HCT116 (cell line): Measurements from ENCODE around the gene MADD. TPM values are rescaled to one million over a fixed set of nuclear protein-coding genes. Genes with fewer than 3 reads are reported as not detected.

Experiments
- ATAC-seq: fragments of 200-7000 bp; cut with Tn5 transposase; 2 replicates; pipeline ENCODE4 v1.9.1; 2020; ENCODE audit warnings: mild to moderate bottlenecking, moderate library complexity
- BruUV-seq: library from RNA; stranded (reverse); fragments of 400-500 nt; replicated peaks from 2 replicates; lab custom pipeline; 2021; lab: Mats Ljungman, UMichigan
- CTCF ChIA-PET: fragments of 300-600 bp; sonication (Branson Sonifier 250); formaldehyde crosslinking; loops from one replicate; lab custom pipeline; 2021; ENCODE audit warnings: antibody characterized with exemption; lab: Charles Lee
- POLR2A ChIA-PET: fragments of 300-600, 350-600 bp; sonication (Branson Sonifier 250); formaldehyde crosslinking; loops from one replicate; lab custom pipeline; 2021; ENCODE audit warnings: antibody characterized with exemption; lab: Charles Lee
- RAD21 ChIA-PET, 2 experiments: fragments of 300-600 bp; sonication (Branson Sonifier 250); formaldehyde crosslinking; loops; one replicate each; lab custom pipeline; 2023; ENCODE audit warnings: low total read pairs in 2 of 2; ENCODE audit not compliant: uncharacterized antibody in 2 of 2, unreplicated experiment in 2 of 2, low non-redundant PET in 1 of 2; lab: Charles Lee
- DNase-seq: peaks from one replicate; pipeline ENCODE4 v3.0.0-alpha.2; 2010; ENCODE audit warnings: low read depth, low spot score
- H2AFZ ChIP-seq: fragments of 200-600 bp; shearing (Covaris generic), sonication (generic); 2 replicates; pipeline ENCODE4 v1.6.1; 2017; ENCODE audit warnings: low read depth, mixed run types, mixed read lengths, antibody characterized with exemption, low read length; ENCODE audit not compliant: poor library complexity, severe bottlenecking
- H3K27ac ChIP-seq: 2 replicates; pipeline ENCODE4 v1.5.1; 2012; ENCODE audit warnings: low read depth, low read length
- H3K27me3 ChIP-seq: fragments of 200-600 bp; sonication (generic); 2 replicates; pipeline ENCODE4 v1.6.1; 2016; ENCODE audit warnings: mixed run types, low read length, mixed read lengths; ENCODE audit not compliant: insufficient read depth
- H3K36me3 ChIP-seq, 2 experiments: fragments of 200-500 bp in 1 of 2; fragments of 200-600 bp in 1 of 2; sonication (Bioruptor generic) in 1 of 2; sonication (generic) in 1 of 2; 2 replicates each; pipeline versions ENCODE4 v1.5.1 to v1.6.1; 2014 to 2016; ENCODE audit warnings: low read length in 2 of 2, inconsistent platforms in 1 of 2, mixed read lengths in 1 of 2, mixed run types in 1 of 2; ENCODE audit not compliant: insufficient read depth in 2 of 2, control insufficient read depth in 1 of 2
- H3K4me1 ChIP-seq, 2 experiments: fragments of 200-600 bp in 1 of 2; sonication (generic) in 1 of 2; 2 replicates each; pipeline versions ENCODE4 v1.5.1 to v1.6.1; 2012 to 2017; ENCODE audit warnings: low read length in 2 of 2, inconsistent platforms in 1 of 2, mild to moderate bottlenecking in 1 of 2, mixed read lengths in 1 of 2, mixed run types in 1 of 2, moderate library complexity in 1 of 2; ENCODE audit not compliant: insufficient read depth in 2 of 2, control insufficient read depth in 1 of 2
- H3K4me2 ChIP-seq: fragments of 200-600 bp; sonication (generic); 2 replicates; pipeline ENCODE4 v1.6.1; 2017; ENCODE audit warnings: mixed run types, low read length, mixed read lengths
- H3K4me3 ChIP-seq, 2 experiments: fragments of 200-600 bp in 1 of 2; sonication (generic) in 1 of 2; replicated peaks in 1 of 2; 2 replicates each; pipeline ENCODE4 v1.5.1; 2011 to 2016; ENCODE audit warnings: low read length in 2 of 2, control low read depth in 1 of 2, low read depth in 1 of 2, mild to moderate bottlenecking in 1 of 2, mixed read lengths in 1 of 2, mixed run types in 1 of 2
- H3K79me2 ChIP-seq: fragments of 200-600 bp; sonication (generic); 2 replicates; pipeline ENCODE4 v1.6.1; 2017; ENCODE audit warnings: mild to moderate bottlenecking, mixed run types, low read length, moderate library complexity, mixed read lengths; ENCODE audit not compliant: insufficient read depth
- H3K9ac ChIP-seq: fragments of 200-600 bp; sonication (generic); 2 replicates; pipeline ENCODE4 v1.6.1; 2016; ENCODE audit warnings: low read length, mixed read lengths
- H3K9me2 ChIP-seq: fragments of 200-600 bp; sonication (generic), shearing (Covaris generic); 2 replicates; pipeline ENCODE4 v1.6.1; 2017; ENCODE audit warnings: mixed run types, mild to moderate bottlenecking, moderate library complexity; ENCODE audit not compliant: insufficient read depth
- H3K9me3 ChIP-seq, 2 experiments: fragments of 200-500 bp in 1 of 2; fragments of 200-600 bp in 1 of 2; sonication (Bioruptor generic) in 1 of 2; sonication (generic) in 1 of 2; 2 replicates each; pipeline ENCODE4 v1.6.1; 2014 to 2017; ENCODE audit warnings: low read length in 2 of 2, mixed read lengths in 2 of 2, inconsistent platforms in 1 of 2, low read depth in 1 of 2, mild to moderate bottlenecking in 1 of 2, mixed run types in 1 of 2, moderate library complexity in 1 of 2; ENCODE audit not compliant: control insufficient read depth in 1 of 2, insufficient read depth in 1 of 2
- H4K20me1 ChIP-seq: fragments of 200-600 bp; sonication (generic), shearing (Covaris generic); 2 replicates; pipeline ENCODE4 v1.6.1; 2017; ENCODE audit warnings: mixed run types, mild to moderate bottlenecking, moderate library complexity; ENCODE audit not compliant: insufficient read depth
- CBX3 ChIP-seq: IDR thresholded peaks from 2 replicates; pipeline ENCODE4 v1.6.1; 2012; ENCODE audit warnings: low read depth
- ELF1 ChIP-seq: IDR thresholded peaks from 2 replicates; pipeline ENCODE4 v1.6.1; 2012; ENCODE audit warnings: low read depth, borderline replicate concordance
- EZH2 ChIP-seq: fragments of 200-600 bp; sonication (generic); IDR thresholded peaks from 2 replicates; pipeline ENCODE4 v1.6.1; 2017; ENCODE audit warnings: antibody characterized with exemption, mixed run types
- FOSL1 ChIP-seq: IDR thresholded peaks from 2 replicates; pipeline ENCODE4 v1.6.1; 2012; ENCODE audit warnings: low read depth
- RAD21 ChIP-seq: IDR thresholded peaks from 2 replicates; pipeline ENCODE4 v1.6.1; 2012; ENCODE audit warnings: low read depth, mild to moderate bottlenecking
- ZFX ChIP-seq: fragments of 450-650 bp; IDR thresholded peaks from 2 replicates; pipeline ENCODE4 v1.6.1; 2017
- intact Hi-C: fragments of 100-400 bp; cut with micrococcal nuclease; formaldehyde crosslinking; loops from 2 replicates; pipeline ENCODE4 v1.10.0; 2022
- total RNA-seq: library from RNA; stranded (reverse); gene quantifications from one replicate; pipeline ENCODE4 v1.2.1, GENCODE V29; 2021; ENCODE audit not compliant: unreplicated experiment
- TF ChIP-seq, protein P1 (sequence below): IDR thresholded peaks from 2 replicates; pipeline ENCODE4 v1.6.1; 2012
- TF ChIP-seq, protein P2 (sequence below): IDR thresholded peaks from 2 replicates; pipeline ENCODE4 v1.6.1; 2012; ENCODE audit warnings: low read depth
- TF ChIP-seq, protein P3 (sequence below): IDR thresholded peaks from 2 replicates; pipeline ENCODE4 v1.6.1; 2011; ENCODE audit warnings: mild to moderate bottlenecking, low read length, moderate library complexity; ENCODE audit not compliant: insufficient replicate concordance; ENCODE audit errors: extremely low read depth

Gene MADD
- total RNA-seq, 1 experiment from 2014 or later: 37.1 TPM

DNA sequence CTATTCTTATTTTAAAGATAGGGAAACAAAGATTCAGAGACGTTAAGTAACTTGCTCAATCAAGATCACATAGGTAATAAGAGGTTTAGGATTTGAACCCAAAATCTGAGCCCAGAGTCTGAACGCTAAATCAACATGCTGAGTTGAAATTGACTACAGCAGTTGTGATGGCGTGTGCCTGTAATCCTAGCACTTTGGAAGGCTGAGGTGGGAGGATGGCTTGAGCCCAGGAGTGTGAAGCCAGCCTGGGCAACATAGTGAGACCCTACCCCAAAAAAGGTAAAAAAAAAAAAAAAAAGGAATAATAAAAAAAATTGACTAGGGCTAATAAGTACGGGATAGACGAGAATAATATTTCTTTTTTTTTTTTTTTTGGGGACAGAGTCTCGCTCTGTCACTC is 13.6 kb upstream of the MADD start:
- Histone ChIP-seq H3K36me3 (no peaks in the 10 kb centered on the region), H3K4me2 (no peak overlapping the region), H3K27me3 (no peaks in the 10 kb centered on the region), H3K4me1 (peaks cover 7 to 10% of the 10 kb centered on the region in 2 experiments), H3K4me3 (no peak overlapping the region), H3K9me2 (no peaks in the 10 kb centered on the region), H2AFZ (no peak overlapping the region), H4K20me1 (no peaks in the 10 kb centered on the region), H3K9ac (no peak overlapping the region), H3K79me2 (no peaks in the 10 kb centered on the region), H3K9me3 (no peaks in the 10 kb centered on the region), H3K27ac (no peak overlapping the region)
- no peak for TF ChIP-seq FOSL1
- TF ChIP-seq, protein P1, sequence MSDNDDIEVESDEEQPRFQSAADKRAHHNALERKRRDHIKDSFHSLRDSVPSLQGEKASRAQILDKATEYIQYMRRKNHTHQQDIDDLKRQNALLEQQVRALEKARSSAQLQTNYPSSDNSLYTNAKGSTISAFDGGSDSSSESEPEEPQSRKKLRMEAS: no peak
- TF ChIP-seq RAD21: no peak
- TF ChIP-seq, protein P2, sequence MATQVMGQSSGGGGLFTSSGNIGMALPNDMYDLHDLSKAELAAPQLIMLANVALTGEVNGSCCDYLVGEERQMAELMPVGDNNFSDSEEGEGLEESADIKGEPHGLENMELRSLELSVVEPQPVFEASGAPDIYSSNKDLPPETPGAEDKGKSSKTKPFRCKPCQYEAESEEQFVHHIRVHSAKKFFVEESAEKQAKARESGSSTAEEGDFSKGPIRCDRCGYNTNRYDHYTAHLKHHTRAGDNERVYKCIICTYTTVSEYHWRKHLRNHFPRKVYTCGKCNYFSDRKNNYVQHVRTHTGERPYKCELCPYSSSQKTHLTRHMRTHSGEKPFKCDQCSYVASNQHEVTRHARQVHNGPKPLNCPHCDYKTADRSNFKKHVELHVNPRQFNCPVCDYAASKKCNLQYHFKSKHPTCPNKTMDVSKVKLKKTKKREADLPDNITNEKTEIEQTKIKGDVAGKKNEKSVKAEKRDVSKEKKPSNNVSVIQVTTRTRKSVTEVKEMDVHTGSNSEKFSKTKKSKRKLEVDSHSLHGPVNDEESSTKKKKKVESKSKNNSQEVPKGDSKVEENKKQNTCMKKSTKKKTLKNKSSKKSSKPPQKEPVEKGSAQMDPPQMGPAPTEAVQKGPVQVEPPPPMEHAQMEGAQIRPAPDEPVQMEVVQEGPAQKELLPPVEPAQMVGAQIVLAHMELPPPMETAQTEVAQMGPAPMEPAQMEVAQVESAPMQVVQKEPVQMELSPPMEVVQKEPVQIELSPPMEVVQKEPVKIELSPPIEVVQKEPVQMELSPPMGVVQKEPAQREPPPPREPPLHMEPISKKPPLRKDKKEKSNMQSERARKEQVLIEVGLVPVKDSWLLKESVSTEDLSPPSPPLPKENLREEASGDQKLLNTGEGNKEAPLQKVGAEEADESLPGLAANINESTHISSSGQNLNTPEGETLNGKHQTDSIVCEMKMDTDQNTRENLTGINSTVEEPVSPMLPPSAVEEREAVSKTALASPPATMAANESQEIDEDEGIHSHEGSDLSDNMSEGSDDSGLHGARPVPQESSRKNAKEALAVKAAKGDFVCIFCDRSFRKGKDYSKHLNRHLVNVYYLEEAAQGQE: no peak
- TF ChIP-seq EZH2: no peak
- no peak for TF ChIP-seq CBX3
- TF ChIP-seq, protein P3, sequence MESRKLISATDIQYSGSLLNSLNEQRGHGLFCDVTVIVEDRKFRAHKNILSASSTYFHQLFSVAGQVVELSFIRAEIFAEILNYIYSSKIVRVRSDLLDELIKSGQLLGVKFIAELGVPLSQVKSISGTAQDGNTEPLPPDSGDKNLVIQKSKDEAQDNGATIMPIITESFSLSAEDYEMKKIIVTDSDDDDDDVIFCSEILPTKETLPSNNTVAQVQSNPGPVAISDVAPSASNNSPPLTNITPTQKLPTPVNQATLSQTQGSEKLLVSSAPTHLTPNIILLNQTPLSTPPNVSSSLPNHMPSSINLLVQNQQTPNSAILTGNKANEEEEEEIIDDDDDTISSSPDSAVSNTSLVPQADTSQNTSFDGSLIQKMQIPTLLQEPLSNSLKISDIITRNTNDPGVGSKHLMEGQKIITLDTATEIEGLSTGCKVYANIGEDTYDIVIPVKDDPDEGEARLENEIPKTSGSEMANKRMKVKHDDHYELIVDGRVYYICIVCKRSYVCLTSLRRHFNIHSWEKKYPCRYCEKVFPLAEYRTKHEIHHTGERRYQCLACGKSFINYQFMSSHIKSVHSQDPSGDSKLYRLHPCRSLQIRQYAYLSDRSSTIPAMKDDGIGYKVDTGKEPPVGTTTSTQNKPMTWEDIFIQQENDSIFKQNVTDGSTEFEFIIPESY: no peak
- no peak for TF ChIP-seq ZFX
- TF ChIP-seq ELF1: no peak
- ChIA-PET RAD21 (no interaction called here), POLR2A (no interaction called here), CTCF (no interaction called here)
- DNase-seq (no peak), ATAC-seq (no peak)
- intact Hi-C loops: loop anchor here (10.0 kb wide), 1 partner anchor 98 kb away; the partner anchor contains the start of gene MYBPC3
- BruUV-seq: no TSS peak
